Posterior cingulate gyrus (tissue), 11 donors: ENCODE measurements around the gene LYAR.

ENCODE experiments used
- DNase-seq, 10 donors: peaks; one replicate each; pipeline versions ENCODE4 v3.0.0 to v3.0.0-alpha.2; 2020 to 2021; ENCODE audit warnings: mixed read lengths in 3 of 10
- intact Hi-C: fragments of 100-400 bp; cut with DNase I; formaldehyde crosslinking; loops from one replicate; pipeline ENCODE4 v1.15.1; 2023

Gene LYAR

DNA sequence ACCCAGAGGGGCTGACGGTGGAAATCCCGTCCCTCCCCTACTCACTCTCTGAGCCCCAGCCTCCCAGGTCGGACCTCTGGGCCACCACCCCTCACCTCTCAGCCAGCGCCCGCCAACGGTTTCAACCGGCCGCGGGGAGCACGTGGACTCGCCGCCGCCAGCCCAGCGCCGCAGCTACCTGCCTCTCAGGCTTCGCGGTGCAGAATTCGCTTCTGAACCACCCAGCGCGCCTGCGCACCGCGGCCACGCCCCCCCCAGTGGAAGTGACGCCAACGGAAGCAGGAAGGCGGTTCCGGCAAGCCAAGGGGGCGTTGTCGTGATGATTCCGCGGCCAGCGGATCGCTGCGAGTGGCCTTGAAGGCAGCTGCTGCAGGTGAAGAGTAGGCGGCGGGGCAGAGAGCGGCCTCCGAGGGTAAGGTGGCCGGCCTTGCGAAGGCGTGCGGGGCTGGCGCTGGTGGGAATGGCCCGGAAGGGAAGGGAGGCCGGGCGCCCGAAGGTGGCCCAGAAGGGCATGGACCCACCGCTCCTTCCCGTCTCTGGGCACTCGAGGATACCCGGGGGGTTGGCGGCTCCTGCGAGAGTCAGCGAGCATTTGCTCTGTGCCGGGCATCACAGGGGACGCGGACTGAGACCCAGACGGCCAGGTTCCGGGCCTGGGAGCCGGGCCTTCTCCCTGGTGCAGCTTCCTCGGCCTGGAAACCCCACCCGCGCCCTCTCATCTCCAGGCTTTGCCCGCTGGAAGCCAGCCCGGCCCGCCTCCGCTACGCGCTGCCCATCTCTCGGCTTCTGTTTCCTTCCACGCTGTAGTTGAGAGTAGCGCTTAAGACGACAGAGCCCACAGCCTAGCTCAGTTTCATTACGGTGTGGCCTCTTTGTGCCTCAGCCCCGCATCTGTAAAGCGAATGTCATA lies at the start of gene LYAR, which contains the start of gene ZBTB49:
TSS of gene LYAR (minus strand) at position 214 of the 910 bp plus-strand sequence. CDS start 6,412 bp downstream, outside the sequence.
TSS of gene ZBTB49 (plus strand) at position 311 of the 910 bp plus-strand sequence. CDS start 9,695 bp downstream, outside the sequence.
- intact Hi-C loops, result loop anchor here (1.0 kb wide), 1 partner anchor 41 kb away; no protein-coding TSS in a partner anchor
- peak; percentile 89 to 99 (median 94) for DNase-seq

- intact Hi-C loops, result no loop called here
- DNase-seq, result peak in 1 of 10 donors; percentile 60
Observed at GRCh38 chr4:4339504-4340085, 49.6 kb upstream of the LYAR start.

- intact Hi-C loops, result no loop called here
- peak in 1 of 10 donors; percentile 38 for DNase-seq
Observed at GRCh38 chr4:4338210-4339001, 48.5 kb upstream of the LYAR start.

DNA sequence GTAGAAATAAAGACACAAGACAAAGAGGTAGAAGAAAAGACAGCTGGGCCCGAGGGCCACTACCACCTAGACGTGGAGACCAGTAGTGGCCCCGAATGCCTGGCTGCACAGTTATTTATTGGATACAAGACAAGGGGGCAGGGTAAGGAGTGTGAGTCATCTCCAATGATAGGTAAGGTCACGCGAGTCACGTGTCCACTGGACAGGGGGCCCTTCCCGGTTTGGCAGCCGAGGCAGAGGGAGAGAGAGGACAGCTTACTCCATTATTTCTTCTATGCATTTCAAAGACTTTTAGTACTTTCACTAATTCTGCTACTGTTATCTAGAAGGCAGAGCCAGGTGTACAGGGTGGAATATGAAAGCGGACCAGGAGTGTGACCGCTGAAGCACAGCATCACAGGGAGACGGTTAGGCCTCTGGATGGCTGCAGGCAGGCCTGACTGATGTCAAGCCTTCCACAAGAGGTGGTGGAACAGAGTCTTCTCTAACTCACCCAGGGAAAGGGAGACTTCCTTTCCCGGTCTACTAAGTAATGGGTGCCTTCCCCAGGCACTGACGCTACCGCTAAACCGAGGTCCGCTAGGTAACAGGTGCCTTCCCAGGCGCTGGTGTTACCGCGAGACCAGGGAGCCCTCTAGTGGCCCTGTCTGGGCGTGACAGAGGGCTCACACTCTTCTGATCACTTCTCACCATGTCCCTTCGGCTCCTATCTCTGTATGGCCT lies 45.0 kb upstream of the LYAR start:
- intact Hi-C loops, result loop anchor here (1.0 kb wide), 1 partner anchor 82 kb away; no protein-coding TSS in a partner anchor
- peak in 9 of 10 donors; percentile 43 to 94 (median 65) for DNase-seq

- intact Hi-C loops, result no loop called here
- no peak for DNase-seq
Observed at GRCh38 chr4:4333265-4333706, 43.3 kb upstream of the LYAR start.

DNA sequence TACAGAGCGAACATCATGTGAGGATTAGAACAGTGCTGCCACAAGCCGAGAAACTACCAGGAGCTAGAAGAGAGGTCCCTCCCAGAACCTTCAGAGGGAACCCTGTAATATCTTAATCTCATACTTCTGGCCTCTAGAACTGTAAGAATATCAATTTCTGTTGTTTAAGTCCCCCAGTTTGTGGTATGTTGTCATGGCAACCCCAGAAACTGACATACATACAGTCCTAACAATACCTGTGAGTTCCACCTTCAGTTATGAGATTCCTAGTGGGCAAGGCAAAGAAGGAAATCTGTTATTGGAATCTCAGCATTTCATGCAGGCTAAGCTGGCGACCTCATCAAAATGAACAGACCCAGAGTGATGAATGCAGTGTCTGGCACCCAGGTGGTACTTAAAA lies 42.6 kb upstream of the LYAR start:
- intact Hi-C loops, result no loop called here
- DNase-seq, result no peak

DNA sequence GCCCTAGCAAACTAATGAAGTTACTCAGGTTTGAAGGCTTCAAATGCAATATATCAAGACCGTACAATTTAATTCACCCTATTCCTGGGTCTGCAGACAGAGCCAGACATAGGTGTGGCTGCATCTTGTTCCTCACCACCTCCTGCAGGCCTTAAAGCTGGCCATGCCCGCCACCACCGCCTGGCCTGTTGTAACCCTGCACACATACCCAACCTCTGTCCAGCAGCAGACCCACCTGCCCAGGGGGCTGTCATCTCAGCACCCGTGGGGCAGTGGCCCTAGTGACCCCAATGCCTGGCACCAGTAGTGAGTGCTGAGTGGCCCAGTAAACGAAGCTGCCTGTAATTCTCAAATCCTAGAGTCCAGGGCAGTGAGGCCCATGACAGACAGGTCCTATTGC lies 40.8 kb upstream of the LYAR start:
- no peak for DNase-seq
- intact Hi-C loops, result no loop called here

DNA sequence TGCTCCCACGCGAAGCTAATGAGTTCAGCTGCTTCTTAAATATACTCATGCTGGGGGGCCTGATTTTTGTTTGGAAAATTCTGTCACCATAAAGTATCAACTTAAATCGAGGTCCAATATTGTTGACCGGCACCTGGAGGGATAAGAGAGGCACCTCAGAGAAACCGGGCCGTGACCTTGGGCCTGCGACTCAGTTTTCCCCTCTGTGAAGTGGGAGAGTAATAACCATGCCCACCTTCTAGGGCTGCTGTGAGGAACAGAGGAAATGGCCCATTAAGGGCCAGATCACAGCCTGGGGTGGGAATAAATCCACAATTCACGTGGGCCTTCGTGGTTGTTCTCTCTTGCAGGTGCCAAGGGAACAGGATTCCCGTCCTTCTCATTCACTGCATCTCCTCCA lies 39.5 kb upstream of the LYAR start:
- DNase-seq, result no peak
- intact Hi-C loops, result no loop called here

DNA sequence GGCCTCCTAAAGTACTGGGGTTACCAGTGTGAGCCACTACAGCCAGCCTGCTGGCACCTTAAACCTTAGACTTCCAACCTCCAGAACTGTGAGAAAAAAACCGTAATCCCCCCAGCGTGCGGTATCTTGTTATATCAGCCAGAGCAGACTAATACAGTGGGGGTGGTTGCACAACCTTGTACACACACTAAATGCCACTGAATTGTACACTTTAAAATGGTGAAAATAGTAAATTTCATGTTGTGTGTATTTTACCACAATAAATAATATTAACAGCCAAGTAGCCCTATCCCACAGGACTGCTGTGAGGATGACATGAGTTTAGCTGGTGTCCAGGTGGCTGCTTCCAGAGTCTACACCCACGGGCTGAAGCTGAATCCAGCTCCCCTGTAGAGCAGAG lies 38.9 kb upstream of the LYAR start:
- DNase-seq, result no peak
- intact Hi-C loops, result no loop called here

DNA sequence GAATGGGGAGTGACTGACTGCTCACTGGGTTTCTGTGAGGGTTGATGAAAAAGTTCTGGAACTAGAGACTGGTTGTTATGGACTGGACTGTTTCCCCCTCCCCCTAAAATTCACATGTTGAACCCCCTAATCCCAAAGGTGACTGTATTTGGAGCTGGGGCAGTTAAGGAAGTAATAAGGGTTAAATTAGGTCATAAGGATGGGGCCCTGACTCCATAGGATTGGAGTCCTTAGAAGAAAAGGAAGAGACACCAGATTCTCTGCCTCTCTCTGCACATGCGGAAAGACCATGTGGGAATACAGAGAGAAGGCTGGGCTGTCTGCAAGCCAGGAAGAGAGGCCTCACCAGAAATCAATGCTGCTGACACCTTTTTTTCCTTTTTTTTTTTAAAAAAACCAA lies 38.3 kb upstream of the LYAR start:
- intact Hi-C loops, result no loop called here
- no peak for DNase-seq

GRCh38 chr4:4327652-4328121 lies 37.7 kb upstream of the LYAR start:
- no peak for DNase-seq
- intact Hi-C loops, result no loop called here

DNA sequence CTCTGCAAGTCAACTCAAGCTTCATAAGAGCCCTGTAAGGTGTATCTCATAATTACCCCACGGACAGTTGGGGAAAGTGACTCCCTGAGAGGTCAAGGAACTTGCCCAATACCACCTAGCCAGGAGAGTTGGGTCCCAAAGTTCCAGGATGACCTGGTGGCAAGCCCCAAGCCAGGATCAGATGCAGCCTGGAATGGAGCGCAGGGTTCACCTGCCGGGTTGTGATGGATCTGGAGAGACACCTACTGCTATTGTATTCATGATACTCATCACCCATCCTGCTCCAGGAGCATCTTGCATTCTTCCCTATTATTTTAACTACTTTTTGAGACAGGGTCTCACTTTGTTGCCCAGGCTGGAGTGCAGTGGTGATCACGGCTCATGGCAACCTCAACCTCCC lies 36.2 kb upstream of the LYAR start:
- DNase-seq, result no peak
- intact Hi-C loops, result no loop called here

DNA sequence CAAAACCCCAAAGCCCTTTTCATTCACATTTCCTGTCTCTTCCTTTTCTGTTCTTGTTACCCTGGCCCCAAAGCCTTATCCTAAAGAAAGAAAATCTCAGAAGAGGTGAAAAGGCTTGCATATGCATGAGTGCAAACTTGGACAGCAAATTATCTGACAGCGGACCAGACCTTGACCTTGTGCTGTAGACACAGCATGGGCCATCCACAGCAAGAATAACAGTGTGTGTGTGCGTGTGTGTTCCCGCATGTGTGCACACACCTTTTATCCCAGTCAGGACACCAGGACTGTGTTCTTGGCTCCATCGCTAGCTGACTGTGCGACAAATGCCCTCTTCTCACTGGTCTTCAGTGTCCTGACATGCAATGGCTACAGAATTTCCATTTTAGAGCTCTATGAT lies 35.4 kb upstream of the LYAR start:
- intact Hi-C loops, result no loop called here
- DNase-seq, result no peak

GRCh38 chr4:4323705-4324534 lies 34.0 kb upstream of the LYAR start:
- intact Hi-C loops, result no loop called here
- peak in 1 of 10 donors; percentile 32 for DNase-seq

GRCh38 chr4:4321951-4322688 lies 32.2 kb upstream of the LYAR start:
- intact Hi-C loops, result no loop called here
- peak in 2 of 10 donors; percentile 53 to 74 for DNase-seq

- intact Hi-C loops, result no loop called here
- peak in 8 of 10 donors; percentile 28 to 93 (median 56) for DNase-seq
Observed at GRCh38 chr4:4320951-4321714, 31.2 kb upstream of the LYAR start.

DNA sequence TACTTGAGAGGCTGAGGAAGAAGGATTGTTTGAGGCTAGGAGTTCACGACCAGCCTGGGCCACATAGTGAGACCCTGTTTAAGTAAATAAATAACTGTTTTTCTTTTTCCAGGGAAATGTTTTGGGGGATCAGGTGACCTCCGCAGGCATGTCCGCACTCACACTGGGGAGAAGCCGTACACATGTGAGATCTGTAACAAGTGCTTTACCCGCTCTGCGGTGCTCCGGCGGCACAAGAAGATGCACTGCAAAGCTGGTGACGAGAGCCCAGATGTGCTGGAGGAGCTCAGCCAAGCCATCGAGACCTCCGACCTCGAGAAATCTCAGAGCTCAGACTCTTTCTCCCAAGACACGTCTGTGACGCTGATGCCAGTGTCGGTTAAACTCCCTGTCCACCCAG lies 30.6 kb upstream of the LYAR start:
- peak in 1 of 10 donors; percentile 29 for DNase-seq
- intact Hi-C loops, result no loop called here
